Rectal smooth muscle tissue (tissue), 1 donor: Measurements from ENCODE around the gene ZNF425.
"Not testable (repeated sequence)": the region's sequence is repeated elsewhere in the genome, so short reads cannot be mapped to it uniquely, and the experiment has no call there.

Experiments
- H3K27ac ChIP-seq: one replicate; pipeline ENCODE4 v1.7.0; 2013; ENCODE audit warnings: low read depth, low read length, inconsistent platforms
- H3K27me3 ChIP-seq: one replicate; pipeline ENCODE4 v1.7.0; 2013; ENCODE audit warnings: low read length; ENCODE audit not compliant: control insufficient read depth, insufficient read depth
- H3K36me3 ChIP-seq: one replicate; pipeline ENCODE4 v1.7.0; 2013; ENCODE audit warnings: low read length; ENCODE audit not compliant: control insufficient read depth, insufficient read depth
- H3K4me1 ChIP-seq: one replicate; pipeline ENCODE4 v1.7.0; 2013; ENCODE audit warnings: low read length; ENCODE audit not compliant: control insufficient read depth, insufficient read depth
- H3K4me3 ChIP-seq: one replicate; pipeline ENCODE4 v1.7.0; 2013; ENCODE audit warnings: low read length
- H3K9ac ChIP-seq: one replicate; pipeline ENCODE4 v1.7.0; 2013; ENCODE audit warnings: low read length

ZNF425 gene

DNA sequence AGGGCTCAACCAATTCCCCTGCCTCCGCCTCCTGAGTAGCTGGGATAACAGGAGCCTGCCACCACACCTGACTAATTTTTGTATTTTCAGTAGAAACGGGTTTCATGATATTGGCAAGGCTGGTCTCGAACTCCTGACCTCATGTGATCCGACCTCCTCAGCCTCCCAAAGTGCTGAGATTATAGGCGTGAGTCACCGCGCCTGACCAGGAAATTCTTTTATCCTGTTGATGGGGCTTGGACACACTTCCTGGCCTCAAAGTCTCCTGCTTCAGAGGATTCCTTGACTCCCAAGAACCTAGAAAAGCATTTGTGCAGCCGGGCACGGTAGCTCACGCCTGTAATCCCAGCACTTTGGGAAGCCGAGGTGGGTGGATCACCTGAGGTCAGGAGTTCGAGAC, 16.2 kb downstream of the ZNF425 start:
- H3K27ac ChIP-seq, result no peak overlapping the region
- H3K4me1 ChIP-seq, result no peaks in the 10 kb centered on the region
- no peak overlapping the region for H3K9ac ChIP-seq
- H3K4me3 ChIP-seq, result no peak overlapping the region
- no peaks in the 10 kb centered on the region for H3K27me3 ChIP-seq
- no peaks in the 10 kb centered on the region for H3K36me3 ChIP-seq

DNA sequence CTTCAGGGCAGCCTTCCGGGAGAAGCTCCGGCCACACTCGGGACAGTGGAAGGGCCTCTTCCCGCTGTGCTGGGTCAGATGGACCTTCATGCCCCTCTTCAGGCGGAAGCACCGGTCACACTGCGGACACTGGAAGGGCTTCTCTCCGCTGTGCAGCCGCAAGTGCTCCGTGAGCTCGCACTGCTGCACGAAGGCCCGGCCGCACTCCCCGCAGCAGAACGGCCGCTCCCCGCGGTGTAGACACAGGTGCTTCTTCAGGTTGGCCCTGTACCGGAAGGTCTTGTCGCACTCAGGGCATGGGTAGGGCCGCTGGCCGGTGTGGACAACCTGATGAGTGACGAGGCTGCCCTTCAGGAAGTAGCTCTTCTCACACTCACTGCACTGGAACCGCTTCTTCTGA, 21.4 kb downstream of the ZNF425 start:
- no peak overlapping the region for H3K27ac ChIP-seq

DNA sequence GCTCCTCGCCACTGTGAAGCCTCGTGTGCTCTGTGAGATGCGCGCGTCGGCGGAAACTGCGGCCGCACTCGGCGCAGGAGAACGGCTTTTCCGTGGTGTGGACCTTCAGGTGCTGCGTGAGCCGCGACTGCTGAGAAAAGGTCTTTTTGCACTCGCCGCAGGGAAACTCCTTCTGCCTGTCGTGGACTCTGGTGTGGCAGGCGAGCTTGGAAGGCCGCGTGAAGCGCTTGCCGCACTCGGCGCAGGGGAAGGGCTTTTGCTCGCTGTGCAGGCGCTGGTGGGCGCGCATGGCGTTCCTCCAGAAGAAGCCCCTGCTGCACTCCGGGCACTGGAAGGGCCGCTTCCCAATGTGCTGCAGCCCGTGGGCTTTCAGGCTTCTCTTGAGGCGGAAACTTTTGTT, 21.9 kb downstream of the ZNF425 start:
- Histone ChIP-seq H3K27ac (no peak overlapping the region), H3K4me1 (no peaks in the 10 kb centered on the region), H3K36me3 (no peaks in the 10 kb centered on the region), H3K27me3 (no peaks in the 10 kb centered on the region), H3K4me3 (no peak overlapping the region), H3K9ac (no peak overlapping the region)

More for the DNA sequence above, 21.4 kb downstream of the ZNF425 start:
- Histone ChIP-seq H3K9ac (no peak overlapping the region), H3K4me3 (no peak overlapping the region), H3K36me3 (no peaks in the 10 kb centered on the region), H3K27me3 (no peaks in the 10 kb centered on the region), H3K4me1 (no peaks in the 10 kb centered on the region)

- H3K27ac ChIP-seq, result no peak overlapping the region
- H3K36me3 ChIP-seq, result no peaks in the 10 kb centered on the region
- H3K4me3 ChIP-seq, result no peak overlapping the region
- H3K9ac ChIP-seq, result no peak overlapping the region
- no peaks in the 10 kb centered on the region for H3K27me3 ChIP-seq
- H3K4me1 ChIP-seq, result no peaks in the 10 kb centered on the region
Observed at GRCh38 chr7:149103424-149103823, 22.7 kb downstream of the ZNF425 start.

DNA sequence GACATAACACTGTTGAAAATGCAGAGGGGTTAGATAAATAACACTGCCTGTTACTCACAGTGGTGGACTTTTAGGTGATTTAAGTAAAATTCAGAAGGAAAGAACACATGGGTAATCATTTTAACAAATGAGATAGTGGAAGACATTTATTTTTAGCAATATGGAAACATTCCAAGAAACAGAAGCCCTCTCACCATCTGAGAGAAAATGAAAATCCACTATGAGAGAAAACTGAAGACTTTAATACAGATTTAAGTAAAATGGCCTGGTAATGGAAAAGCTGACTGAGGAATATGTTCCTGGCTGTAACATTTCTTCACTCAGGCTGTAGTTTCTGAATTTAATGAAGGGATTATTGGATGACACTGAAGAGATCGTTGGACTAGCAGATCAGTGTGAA, 23.5 kb downstream of the ZNF425 start:
- Histone ChIP-seq H3K36me3 (no peaks in the 10 kb centered on the region), H3K9ac (no peak overlapping the region), H3K4me1 (no peaks in the 10 kb centered on the region), H3K27me3 (no peaks in the 10 kb centered on the region), H3K27ac (no peak overlapping the region), H3K4me3 (no peak overlapping the region)

DNA sequence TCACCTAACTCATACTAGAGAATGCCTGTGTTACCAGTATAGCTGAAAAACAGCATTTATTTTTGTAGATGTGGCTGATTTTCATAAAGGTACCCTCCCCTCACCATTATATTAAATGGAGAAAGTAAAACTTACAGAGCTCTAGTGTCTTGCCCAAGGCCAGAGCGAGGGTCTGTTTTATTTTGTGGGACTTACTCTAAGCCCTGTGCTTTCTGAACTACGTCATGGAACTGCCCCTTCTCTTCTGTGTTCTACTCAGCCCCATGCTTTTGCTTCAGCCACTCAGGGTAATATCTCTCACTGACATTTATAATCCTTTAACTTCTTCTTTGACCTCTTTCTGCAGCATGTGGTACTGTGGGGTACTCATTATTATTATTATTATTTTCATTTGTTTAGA, 25.3 kb downstream of the ZNF425 start:
- Histone ChIP-seq H3K4me1 (no peaks in the 10 kb centered on the region), H3K27me3 (no peaks in the 10 kb centered on the region), H3K9ac (no peak overlapping the region), H3K27ac (no peak overlapping the region), H3K4me3 (no peak overlapping the region), H3K36me3 (no peaks in the 10 kb centered on the region)

GRCh38 chr7:149099058-149099457, 27.1 kb downstream of the ZNF425 start:
- Histone ChIP-seq H3K27me3 (no peaks in the 10 kb centered on the region), H3K4me3 (no peak overlapping the region), H3K9ac (no peak overlapping the region), H3K4me1 (no peaks in the 10 kb centered on the region), H3K36me3 (no peaks in the 10 kb centered on the region), H3K27ac (no peak overlapping the region)

DNA sequence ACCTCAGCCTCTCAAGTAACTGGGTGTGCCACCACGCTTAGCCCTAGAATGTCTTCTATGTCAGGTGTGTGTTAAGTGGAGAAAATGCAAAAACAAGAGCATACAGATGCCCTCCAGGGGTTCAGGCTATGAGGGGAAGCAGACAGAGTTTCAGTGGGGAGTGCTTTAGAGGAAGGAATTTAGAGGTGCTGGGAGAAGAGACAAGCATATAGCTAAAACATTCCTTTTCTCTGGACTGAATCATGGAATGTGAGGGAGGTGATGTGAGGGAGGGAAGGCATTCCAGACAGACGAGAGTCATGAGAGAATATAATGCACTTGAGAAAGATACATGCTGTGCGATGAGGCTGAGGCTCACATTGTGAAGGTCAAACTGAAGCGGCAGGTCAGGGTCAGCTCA, 29.0 kb downstream of the ZNF425 start:
- Histone ChIP-seq H3K4me1 (no peaks in the 10 kb centered on the region), H3K9ac (no peak overlapping the region), H3K27ac (no peak overlapping the region), H3K36me3 (no peaks in the 10 kb centered on the region), H3K4me3 (no peak overlapping the region), H3K27me3 (no peaks in the 10 kb centered on the region)

- no peak overlapping the region for H3K27ac ChIP-seq
- H3K9ac ChIP-seq, result no peak overlapping the region
- H3K4me1 ChIP-seq, result no peaks in the 10 kb centered on the region
- H3K4me3 ChIP-seq, result no peak overlapping the region
- H3K27me3 ChIP-seq, result no peaks in the 10 kb centered on the region
- no peaks in the 10 kb centered on the region for H3K36me3 ChIP-seq
Observed at GRCh38 chr7:149093228-149093627, 32.9 kb downstream of the ZNF425 start.

DNA sequence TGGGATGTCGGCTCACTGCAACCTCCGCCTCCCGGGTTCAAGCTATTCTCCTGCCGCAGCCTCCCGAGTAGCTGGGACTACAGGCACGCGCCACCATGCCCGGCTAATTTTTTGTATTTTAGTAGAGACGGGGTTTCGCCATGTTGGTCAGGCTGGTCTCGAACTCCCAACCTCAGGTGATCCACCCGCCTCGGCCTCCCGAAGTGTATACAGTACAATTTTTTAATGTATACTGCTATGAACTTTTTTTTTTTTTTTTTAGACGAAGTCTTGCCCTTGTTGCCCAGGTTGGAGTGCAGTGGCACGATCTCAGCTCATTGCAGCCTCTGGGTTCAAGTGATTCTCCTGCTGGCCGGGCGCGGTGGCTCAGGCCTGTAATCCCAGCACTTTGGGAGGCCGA, 33.9 kb downstream of the ZNF425 start:
- not testable (repeated sequence) for H3K27ac ChIP-seq, H3K27me3 ChIP-seq, H3K9ac ChIP-seq, H3K36me3 ChIP-seq, H3K4me3 ChIP-seq, H3K4me1 ChIP-seq

DNA sequence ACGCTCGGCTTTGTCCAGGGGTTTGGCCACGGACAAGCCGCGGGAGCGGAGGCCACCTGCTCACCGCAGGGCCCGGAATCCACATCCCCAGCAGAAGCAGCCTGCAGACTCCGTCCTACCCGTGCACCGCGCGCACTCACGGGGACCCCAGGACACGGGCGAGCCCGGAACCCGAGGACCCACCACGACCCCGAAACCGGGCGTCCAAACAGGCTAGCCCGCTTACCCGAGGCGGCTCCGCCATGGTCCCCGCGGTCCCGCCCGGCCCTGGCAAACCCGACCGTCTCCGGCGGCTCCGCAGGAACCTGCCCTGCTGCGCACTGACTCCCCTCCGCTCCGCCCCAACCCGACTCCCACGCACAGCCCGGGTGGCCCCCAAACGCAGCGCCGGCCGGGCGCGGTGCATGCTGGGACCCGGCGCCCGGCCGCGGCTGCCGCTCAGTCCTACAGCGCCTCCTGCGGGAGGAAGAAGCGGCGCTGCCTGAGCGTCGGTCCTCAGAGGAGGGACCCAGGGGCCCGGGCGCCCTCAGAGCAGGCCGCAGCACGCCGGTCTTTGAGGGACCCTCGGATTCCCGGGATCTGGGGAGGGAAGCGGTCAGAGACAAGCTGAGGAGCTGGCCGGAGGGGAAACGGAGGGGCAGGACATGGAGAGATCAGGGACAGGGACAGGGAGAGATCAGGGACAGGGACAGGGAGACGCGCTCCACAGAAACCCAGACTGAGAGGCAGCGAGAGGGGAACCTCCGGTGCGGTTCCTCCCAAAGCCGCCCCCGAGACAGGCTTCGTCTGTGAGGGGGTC, 35.5 kb downstream of the ZNF425 start, which contains the start of gene ZNF786:
ZNF786 (minus strand) TSS at position 322 of the 799 bp plus-strand sequence; CDS start at position 244, 78 bp downstream.
- H3K27me3 ChIP-seq, result no peaks in the 10 kb centered on the region
- no peaks in the 10 kb centered on the region for H3K4me1 ChIP-seq
- peak within 1 kb of the TSS; percentile 90 for H3K27ac ChIP-seq
- H3K36me3 ChIP-seq, result no peaks in the 10 kb centered on the region
- H3K9ac ChIP-seq, result peak within 1 kb of the TSS; percentile 86
- H3K4me3 ChIP-seq, result peak within 1 kb of the TSS; percentile 96

GRCh38 chr7:149087376-149087775, 38.7 kb downstream of the ZNF425 start:
- Histone ChIP-seq H3K36me3 (no peaks in the 10 kb centered on the region), H3K27me3 (no peaks in the 10 kb centered on the region), H3K4me3 (no peak overlapping the region), H3K27ac (no peak overlapping the region), H3K4me1 (no peaks in the 10 kb centered on the region), H3K9ac (no peak overlapping the region)

DNA sequence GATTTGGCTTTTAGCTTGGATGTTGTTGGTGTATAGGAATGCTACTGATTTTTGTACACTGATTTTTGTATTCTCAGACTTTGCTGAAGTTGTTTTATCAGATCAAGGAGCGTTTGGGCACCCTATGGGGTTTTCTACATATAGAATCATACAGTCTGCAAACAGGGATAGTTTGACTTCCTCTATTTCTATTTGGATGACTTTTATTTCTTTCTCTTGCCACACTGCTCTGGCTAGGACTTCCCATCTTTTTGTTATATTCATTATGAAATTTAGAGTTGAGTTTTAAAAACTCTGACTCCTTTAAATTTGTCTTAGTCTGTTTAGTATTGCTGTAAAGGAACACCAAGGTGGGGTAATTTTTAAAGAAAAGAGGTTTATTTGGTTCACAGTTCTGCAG, 40.3 kb downstream of the ZNF425 start:
- Histone ChIP-seq H3K27ac (no peak overlapping the region), H3K4me1 (no peaks in the 10 kb centered on the region), H3K27me3 (no peaks in the 10 kb centered on the region), H3K36me3 (no peaks in the 10 kb centered on the region), H3K9ac (no peak overlapping the region), H3K4me3 (no peak overlapping the region)
